Thyroid gland (tissue), 4 donors: ENCODE data around the gene PIAS4. TPM values are rescaled to one million over a fixed set of nuclear protein-coding genes. Genes with fewer than 3 reads are reported as not detected.

Source experiments
- DNase-seq, 2 donors: peaks; one replicate each; pipeline ENCODE4 v3.0.0-alpha.2; 2019
- H3K27ac ChIP-seq, 3 donors: fragments of 200-600 bp; sonication (generic); 1 replicate in 2 of 3; 2 replicates in 1 of 3; pipeline ENCODE4 v1.5.1; 2016 to 2019; ENCODE audit warnings: mild to moderate bottlenecking in 1 of 3, moderate library complexity in 1 of 3
- H3K27me3 ChIP-seq: fragments of 200-600 bp; sonication (generic); one replicate; pipeline ENCODE4 v1.5.1; 2019
- H3K36me3 ChIP-seq, 2 donors: fragments of 200-600 bp; sonication (generic); one replicate each; pipeline ENCODE4 v1.5.1; 2016 to 2019
- H3K4me1 ChIP-seq, 2 donors: fragments of 200-600 bp; sonication (generic); one replicate each; pipeline ENCODE4 v1.5.1; 2017 to 2019
- H3K4me3 ChIP-seq, 3 donors: fragments of 200-600 bp; sonication (generic); replicated peaks in 1 of 3; 1 replicate in 2 of 3; 2 replicates in 1 of 3; pipeline ENCODE4 v1.5.1; 2016; ENCODE audit warnings: mild to moderate bottlenecking in 1 of 3
- H3K9me3 ChIP-seq: fragments of 200-600 bp; sonication (generic); one replicate; pipeline ENCODE4 v1.5.1; 2017
- CTCF ChIP-seq, 6 experiments: fragments of 200-600 bp in 3 of 6; fragments of 450-650 bp in 3 of 6; sonication (generic) in 3 of 6; IDR thresholded peaks; one replicate each; pipeline ENCODE4 v1.5.1; 2016 to 2019; ENCODE audit warnings: antibody characterized with exemption in 6 of 6, mild to moderate bottlenecking in 2 of 6, inconsistent platforms in 1 of 6, moderate library complexity in 1 of 6
- POLR2A ChIP-seq, 2 donors: fragments of 450-650 bp; IDR thresholded peaks; one replicate each; pipeline ENCODE4 v1.6.1; 2017; ENCODE audit warnings: antibody characterized with exemption in 2 of 2, mild to moderate bottlenecking in 2 of 2, moderate library complexity in 1 of 2
- WGBS, 2 donors: methylation state at CpG; one replicate each; pipeline ENCODE4 v1.1.5; 2017; 5-methylcytosine and 5-hydroxymethylcytosine counted together
- intact Hi-C: fragments of 100-400 bp; cut with DNase I; formaldehyde crosslinking; loops from one replicate; pipeline ENCODE4 v1.15.1; 2023
- total RNA-seq, 4 donors: library from RNA; depleted of rRNA; stranded (reverse); fragments of >200 nt; gene quantifications; one replicate each; pipeline ENCODE4 v1.2.3, GENCODE V29; 2016

Gene PIAS4
- total RNA-seq, 4 donors from 2014 or later: 14.7 to 32.3 (median 16.0) TPM

- 80 to 87% methylated on average over 20 to 21 of the region's 21 CpGs for WGBS, 2 donors
- H3K4me3 ChIP-seq: no peak overlapping the region
- H3K4me1 ChIP-seq: peaks cover 7 to 8% of the 10 kb centered on the region in 2 donors
- TF ChIP-seq POLR2A (IDR thresholded peaks at IDR 0.05) (no peak), CTCF (IDR thresholded peaks at IDR 0.05) (no peak)
- H3K27me3 ChIP-seq: no peaks in the 10 kb centered on the region
- H3K27ac ChIP-seq: no peak overlapping the region
- peaks cover 4 to 12% of the 10 kb centered on the region in 2 donors for H3K36me3 ChIP-seq
- intact Hi-C loops: no loop called here
- no peak for DNase-seq
- no peaks in the 10 kb centered on the region for H3K9me3 ChIP-seq
Observed at GRCh38 chr19:4044990-4045465, 37.5 kb downstream of the PIAS4 start.

GRCh38 chr19:4045597-4046361, 38.2 kb downstream of the PIAS4 start:
- Histone ChIP-seq H3K27me3 (no peaks in the 10 kb centered on the region), H3K9me3 (no peaks in the 10 kb centered on the region), H3K4me1 (peaks cover 7 to 8% of the 10 kb centered on the region in 2 donors), H3K27ac (no peak overlapping the region), H3K4me3 (no peak overlapping the region), H3K36me3 (peaks cover 4 to 14% of the 10 kb centered on the region in 2 donors)
- intact Hi-C loops: no loop called here
- TF ChIP-seq POLR2A (IDR thresholded peaks at IDR 0.05) (no peak), CTCF (IDR thresholded peaks at IDR 0.05) (no peak)
- WGBS, 2 donors: 88 to 91% methylated on average over 32 of the region's 32 CpGs
- no peak for DNase-seq

GRCh38 chr19:4046362-4046691, 38.8 kb downstream of the PIAS4 start:
- Histone ChIP-seq H3K27ac (no peak overlapping the region), H3K9me3 (no peaks in the 10 kb centered on the region), H3K4me1 (peaks cover 7 to 8% of the 10 kb centered on the region in 2 donors), H3K27me3 (no peaks in the 10 kb centered on the region), H3K4me3 (no peak overlapping the region), H3K36me3 (peaks cover 4 to 14% of the 10 kb centered on the region in 2 donors)
- no peak for DNase-seq
- TF ChIP-seq CTCF (IDR thresholded peaks at IDR 0.05): no peak
- TF ChIP-seq POLR2A (IDR thresholded peaks at IDR 0.05): no peak
- intact Hi-C loops: no loop called here
- WGBS, 2 donors: 89 to 93% methylated on average over 7 of the region's 7 CpGs

DNA sequence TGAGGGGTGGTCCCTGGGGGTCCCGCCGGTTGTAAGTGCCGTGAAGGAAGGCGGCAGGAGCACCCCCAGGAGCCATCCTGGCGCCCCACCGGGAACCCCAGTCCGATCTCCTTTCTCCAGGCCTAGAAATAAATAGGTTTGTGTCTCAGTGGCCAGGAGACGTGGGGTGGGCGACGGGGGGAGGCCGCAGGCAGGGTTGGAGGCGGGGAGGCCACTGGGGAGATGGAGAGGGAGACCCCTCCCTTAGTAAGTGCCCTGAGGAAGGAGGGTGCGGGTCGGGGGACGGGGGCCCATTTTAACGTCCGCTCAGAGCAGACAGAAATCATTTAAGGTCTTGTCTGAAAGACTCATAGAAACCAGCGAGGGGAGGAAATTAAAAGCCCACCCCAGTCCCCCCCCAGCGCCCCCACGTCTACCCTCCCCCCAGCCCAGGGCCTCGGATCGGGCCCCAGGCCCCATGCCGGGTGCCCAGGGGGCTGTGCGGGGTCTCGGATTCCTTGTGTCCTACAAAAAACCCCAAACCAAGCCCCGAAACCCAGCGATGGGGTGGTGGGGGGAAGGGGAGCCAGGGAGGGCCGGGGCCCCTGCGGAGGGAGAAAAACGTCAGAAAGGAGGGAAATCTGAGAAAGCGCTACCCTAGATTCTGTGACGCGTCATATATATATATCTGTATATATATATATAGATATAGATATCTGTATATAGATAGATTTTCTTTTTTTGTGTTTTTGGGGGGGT, 39.6 kb downstream of the PIAS4 start:
- peaks cover 9 to 14% of the 10 kb centered on the region in 2 donors for H3K36me3 ChIP-seq
- H3K27ac ChIP-seq: no peak overlapping the region
- H3K27me3 ChIP-seq: no peaks in the 10 kb centered on the region
- DNase-seq: no peak
- no peaks in the 10 kb centered on the region for H3K9me3 ChIP-seq
- intact Hi-C loops: no loop called here
- WGBS, 2 donors: 90 to 91% methylated on average over 30 to 33 of the region's 33 CpGs
- H3K4me3 ChIP-seq: no peak overlapping the region
- peaks cover 8 to 14% of the 10 kb centered on the region in 2 donors for H3K4me1 ChIP-seq
- TF ChIP-seq CTCF (IDR thresholded peaks at IDR 0.05) (no peak), POLR2A (IDR thresholded peaks at IDR 0.05) (no peak)

- Histone ChIP-seq H3K27me3 (no peaks in the 10 kb centered on the region), H3K36me3 (peaks cover 28 to 34% of the 10 kb centered on the region in 2 donors), H3K4me3 (no peak overlapping the region), H3K4me1 (peaks cover 6 to 16% of the 10 kb centered on the region in 2 donors), H3K9me3 (no peaks in the 10 kb centered on the region), H3K27ac (no peak overlapping the region)
- TF ChIP-seq CTCF (IDR thresholded peaks at IDR 0.05): no peak
- TF ChIP-seq POLR2A (IDR thresholded peaks at IDR 0.05): no peak
- intact Hi-C loops: no loop called here
- DNase-seq: no peak
- 87 to 91% methylated on average over 10 to 15 of the region's 15 CpGs for WGBS, 2 donors
Observed at GRCh38 chr19:4049432-4049831, 41.9 kb downstream of the PIAS4 start.
